GM23338 (cell line): Measurements from ENCODE around the gene CCDC50. TPM values are rescaled to one million over a fixed set of nuclear protein-coding genes. Genes with fewer than 3 reads are reported as not detected.

Experiments used
- EZH2 ChIP-seq: fragments of 200-600 bp; sonication (generic); IDR thresholded peaks from one replicate; pipeline ENCODE4 v1.8.0; 2017; ENCODE audit warnings: antibody characterized with exemption, mild to moderate bottlenecking, low read depth; ENCODE audit not compliant: unreplicated experiment
- NANOG ChIP-seq: IDR thresholded peaks from 2 replicates; pipeline ENCODE4 v1.6.1; 2016; ENCODE audit warnings: antibody characterized with exemption, borderline replicate concordance
- STAT1 ChIP-seq: IDR thresholded peaks from one replicate; pipeline ENCODE4 v1.6.1; 2016; ENCODE audit warnings: antibody characterized with exemption; ENCODE audit not compliant: unreplicated experiment
- polyA plus RNA-seq: library from polyadenylated mRNA; unstranded; fragments of >200 nt; fragmentation: Nextera tagmentation; extraction: Ambion mirVana; gene quantifications from 2 replicates; pipeline ENCODE4 v1.2.1, GENCODE V29; 2016
- total RNA-seq: library from RNA; depleted of rRNA; stranded (reverse); fragments of >200 nt; shearing (Covaris generic); gene quantifications from 2 replicates; pipeline ENCODE4 v1.2.3, GENCODE V29; 2014
- TF ChIP-seq, protein P1 (sequence below): fragments of 250-450 bp; sonication (Bioruptor Pico); IDR thresholded peaks from 2 replicates; pipeline ENCODE4 v1.5.0; 2020; ENCODE audit warnings: mild to moderate bottlenecking, moderate library complexity
- TF ChIP-seq, protein P2 (sequence below): IDR thresholded peaks from 2 replicates; pipeline ENCODE4 v1.6.1; 2016; ENCODE audit warnings: antibody characterized with exemption
- TF ChIP-seq, protein P3 (sequence below), 2 experiments: fragments of 200-600 bp in 1 of 2; sonication (generic) in 1 of 2; conservative IDR thresholded peaks; 2 replicates each; pipeline versions ENCODE4 v1.5.1 to v1.6.1; 2016 to 2017; ENCODE audit warnings: antibody characterized with exemption in 2 of 2, low read depth in 2 of 2, mild to moderate bottlenecking in 2 of 2, moderate library complexity in 1 of 2

The CCDC50 gene
- total and polyA plus RNA-seq, 2 experiments from 2014 or later = 22.4 to 25.4 TPM

DNA sequence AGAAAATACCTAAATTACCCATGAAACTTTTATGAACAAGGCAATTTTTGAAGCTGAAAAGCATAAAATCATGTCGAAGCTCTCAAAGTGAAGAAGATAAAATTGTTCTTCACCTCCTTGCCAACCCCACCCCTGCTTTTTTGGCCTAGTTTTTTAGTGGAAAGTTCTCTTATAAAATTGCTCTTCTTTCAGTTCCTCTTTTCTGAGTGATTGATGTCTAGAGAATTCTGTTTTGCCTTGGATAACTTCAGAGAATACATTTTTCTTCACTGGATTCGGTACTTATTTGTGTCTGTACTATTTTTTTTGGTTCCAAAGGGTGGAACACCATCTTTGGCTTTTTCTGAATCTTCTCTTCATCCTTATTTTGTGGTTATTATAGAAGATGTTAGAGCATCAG, 106.8 kb downstream of the CCDC50 start (continued):
- TF ChIP-seq, protein P1, sequence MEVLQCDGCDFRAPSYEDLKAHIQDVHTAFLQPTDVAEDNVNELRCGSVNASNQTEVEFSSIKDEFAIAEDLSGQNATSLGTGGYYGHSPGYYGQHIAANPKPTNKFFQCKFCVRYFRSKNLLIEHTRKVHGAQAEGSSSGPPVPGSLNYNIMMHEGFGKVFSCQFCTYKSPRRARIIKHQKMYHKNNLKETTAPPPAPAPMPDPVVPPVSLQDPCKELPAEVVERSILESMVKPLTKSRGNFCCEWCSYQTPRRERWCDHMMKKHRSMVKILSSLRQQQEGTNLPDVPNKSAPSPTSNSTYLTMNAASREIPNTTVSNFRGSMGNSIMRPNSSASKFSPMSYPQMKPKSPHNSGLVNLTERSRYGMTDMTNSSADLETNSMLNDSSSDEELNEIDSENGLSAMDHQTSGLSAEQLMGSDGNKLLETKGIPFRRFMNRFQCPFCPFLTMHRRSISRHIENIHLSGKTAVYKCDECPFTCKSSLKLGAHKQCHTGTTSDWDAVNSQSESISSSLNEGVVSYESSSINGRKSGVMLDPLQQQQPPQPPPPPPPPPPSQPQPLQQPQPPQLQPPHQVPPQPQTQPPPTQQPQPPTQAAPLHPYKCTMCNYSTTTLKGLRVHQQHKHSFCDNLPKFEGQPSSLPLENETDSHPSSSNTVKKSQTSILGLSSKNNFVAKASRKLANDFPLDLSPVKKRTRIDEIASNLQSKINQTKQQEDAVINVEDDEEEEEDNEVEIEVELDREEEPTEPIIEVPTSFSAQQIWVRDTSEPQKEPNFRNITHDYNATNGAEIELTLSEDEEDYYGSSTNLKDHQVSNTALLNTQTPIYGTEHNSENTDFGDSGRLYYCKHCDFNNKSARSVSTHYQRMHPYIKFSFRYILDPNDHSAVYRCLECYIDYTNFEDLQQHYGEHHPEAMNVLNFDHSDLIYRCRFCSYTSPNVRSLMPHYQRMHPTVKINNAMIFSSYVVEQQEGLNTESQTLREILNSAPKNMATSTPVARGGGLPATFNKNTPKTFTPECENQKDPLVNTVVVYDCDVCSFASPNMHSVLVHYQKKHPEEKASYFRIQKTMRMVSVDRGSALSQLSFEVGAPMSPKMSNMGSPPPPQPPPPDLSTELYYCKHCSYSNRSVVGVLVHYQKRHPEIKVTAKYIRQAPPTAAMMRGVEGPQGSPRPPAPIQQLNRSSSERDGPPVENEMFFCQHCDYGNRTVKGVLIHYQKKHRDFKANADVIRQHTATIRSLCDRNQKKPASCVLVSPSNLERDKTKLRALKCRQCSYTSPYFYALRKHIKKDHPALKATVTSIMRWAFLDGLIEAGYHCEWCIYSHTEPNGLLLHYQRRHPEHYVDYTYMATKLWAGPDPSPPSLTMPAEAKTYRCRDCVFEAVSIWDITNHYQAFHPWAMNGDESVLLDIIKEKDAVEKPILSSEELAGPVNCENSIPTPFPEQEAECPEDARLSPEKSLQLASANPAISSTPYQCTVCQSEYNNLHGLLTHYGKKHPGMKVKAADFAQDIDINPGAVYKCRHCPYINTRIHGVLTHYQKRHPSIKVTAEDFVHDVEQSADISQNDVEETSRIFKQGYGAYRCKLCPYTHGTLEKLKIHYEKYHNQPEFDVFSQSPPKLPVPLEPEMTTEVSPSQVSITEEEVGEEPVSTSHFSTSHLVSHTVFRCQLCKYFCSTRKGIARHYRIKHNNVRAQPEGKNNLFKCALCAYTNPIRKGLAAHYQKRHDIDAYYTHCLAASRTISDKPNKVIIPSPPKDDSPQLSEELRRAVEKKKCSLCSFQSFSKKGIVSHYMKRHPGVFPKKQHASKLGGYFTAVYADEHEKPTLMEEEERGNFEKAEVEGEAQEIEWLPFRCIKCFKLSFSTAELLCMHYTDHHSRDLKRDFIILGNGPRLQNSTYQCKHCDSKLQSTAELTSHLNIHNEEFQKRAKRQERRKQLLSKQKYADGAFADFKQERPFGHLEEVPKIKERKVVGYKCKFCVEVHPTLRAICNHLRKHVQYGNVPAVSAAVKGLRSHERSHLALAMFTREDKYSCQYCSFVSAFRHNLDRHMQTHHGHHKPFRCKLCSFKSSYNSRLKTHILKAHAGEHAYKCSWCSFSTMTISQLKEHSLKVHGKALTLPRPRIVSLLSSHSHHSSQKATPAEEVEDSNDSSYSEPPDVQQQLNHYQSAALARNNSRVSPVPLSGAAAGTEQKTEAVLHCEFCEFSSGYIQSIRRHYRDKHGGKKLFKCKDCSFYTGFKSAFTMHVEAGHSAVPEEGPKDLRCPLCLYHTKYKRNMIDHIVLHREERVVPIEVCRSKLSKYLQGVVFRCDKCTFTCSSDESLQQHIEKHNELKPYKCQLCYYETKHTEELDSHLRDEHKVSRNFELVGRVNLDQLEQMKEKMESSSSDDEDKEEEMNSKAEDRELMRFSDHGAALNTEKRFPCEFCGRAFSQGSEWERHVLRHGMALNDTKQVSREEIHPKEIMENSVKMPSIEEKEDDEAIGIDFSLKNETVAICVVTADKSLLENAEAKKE (CRISPR knock-in tag) = no peak
- TF ChIP-seq, protein P2, sequence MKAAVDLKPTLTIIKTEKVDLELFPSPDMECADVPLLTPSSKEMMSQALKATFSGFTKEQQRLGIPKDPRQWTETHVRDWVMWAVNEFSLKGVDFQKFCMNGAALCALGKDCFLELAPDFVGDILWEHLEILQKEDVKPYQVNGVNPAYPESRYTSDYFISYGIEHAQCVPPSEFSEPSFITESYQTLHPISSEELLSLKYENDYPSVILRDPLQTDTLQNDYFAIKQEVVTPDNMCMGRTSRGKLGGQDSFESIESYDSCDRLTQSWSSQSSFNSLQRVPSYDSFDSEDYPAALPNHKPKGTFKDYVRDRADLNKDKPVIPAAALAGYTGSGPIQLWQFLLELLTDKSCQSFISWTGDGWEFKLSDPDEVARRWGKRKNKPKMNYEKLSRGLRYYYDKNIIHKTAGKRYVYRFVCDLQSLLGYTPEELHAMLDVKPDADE = no peak
- TF ChIP-seq EZH2 = no peak
- TF ChIP-seq NANOG = no peak
- TF ChIP-seq, protein P3, sequence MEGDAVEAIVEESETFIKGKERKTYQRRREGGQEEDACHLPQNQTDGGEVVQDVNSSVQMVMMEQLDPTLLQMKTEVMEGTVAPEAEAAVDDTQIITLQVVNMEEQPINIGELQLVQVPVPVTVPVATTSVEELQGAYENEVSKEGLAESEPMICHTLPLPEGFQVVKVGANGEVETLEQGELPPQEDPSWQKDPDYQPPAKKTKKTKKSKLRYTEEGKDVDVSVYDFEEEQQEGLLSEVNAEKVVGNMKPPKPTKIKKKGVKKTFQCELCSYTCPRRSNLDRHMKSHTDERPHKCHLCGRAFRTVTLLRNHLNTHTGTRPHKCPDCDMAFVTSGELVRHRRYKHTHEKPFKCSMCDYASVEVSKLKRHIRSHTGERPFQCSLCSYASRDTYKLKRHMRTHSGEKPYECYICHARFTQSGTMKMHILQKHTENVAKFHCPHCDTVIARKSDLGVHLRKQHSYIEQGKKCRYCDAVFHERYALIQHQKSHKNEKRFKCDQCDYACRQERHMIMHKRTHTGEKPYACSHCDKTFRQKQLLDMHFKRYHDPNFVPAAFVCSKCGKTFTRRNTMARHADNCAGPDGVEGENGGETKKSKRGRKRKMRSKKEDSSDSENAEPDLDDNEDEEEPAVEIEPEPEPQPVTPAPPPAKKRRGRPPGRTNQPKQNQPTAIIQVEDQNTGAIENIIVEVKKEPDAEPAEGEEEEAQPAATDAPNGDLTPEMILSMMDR (conservative IDR thresholded peaks at IDR 0.05; ENCODE audit: low read depth in 2 of 2) = no peak
- no peak for TF ChIP-seq STAT1
